ENCODE results near the gene RHEBL1.

GRCh38 chr12:49033611-49034285, 36.0 kb downstream of the RHEBL1 start:
- TF ChIP-seq, protein P1, sequence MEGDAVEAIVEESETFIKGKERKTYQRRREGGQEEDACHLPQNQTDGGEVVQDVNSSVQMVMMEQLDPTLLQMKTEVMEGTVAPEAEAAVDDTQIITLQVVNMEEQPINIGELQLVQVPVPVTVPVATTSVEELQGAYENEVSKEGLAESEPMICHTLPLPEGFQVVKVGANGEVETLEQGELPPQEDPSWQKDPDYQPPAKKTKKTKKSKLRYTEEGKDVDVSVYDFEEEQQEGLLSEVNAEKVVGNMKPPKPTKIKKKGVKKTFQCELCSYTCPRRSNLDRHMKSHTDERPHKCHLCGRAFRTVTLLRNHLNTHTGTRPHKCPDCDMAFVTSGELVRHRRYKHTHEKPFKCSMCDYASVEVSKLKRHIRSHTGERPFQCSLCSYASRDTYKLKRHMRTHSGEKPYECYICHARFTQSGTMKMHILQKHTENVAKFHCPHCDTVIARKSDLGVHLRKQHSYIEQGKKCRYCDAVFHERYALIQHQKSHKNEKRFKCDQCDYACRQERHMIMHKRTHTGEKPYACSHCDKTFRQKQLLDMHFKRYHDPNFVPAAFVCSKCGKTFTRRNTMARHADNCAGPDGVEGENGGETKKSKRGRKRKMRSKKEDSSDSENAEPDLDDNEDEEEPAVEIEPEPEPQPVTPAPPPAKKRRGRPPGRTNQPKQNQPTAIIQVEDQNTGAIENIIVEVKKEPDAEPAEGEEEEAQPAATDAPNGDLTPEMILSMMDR (IDR thresholded peaks at IDR 0.05) = no peak
- TF ChIP-seq POLR2A (IDR thresholded peaks at IDR 0.05) = no peak
- TF ChIP-seq EP300 (IDR thresholded peaks at IDR 0.05) = no peak
- no peak for TF ChIP-seq POLR2AphosphoS5 (IDR thresholded peaks at IDR 0.05)

All from upper lobe of left lung (tissue), 4 donors.